SK-N-SH (cell line): ENCODE data around the gene PLS3. TPM values are rescaled to one million over a fixed set of nuclear protein-coding genes. Genes with fewer than 3 reads are reported as not detected.

Source experiments
- CTCF ChIA-PET: fragments of 300-600, 350-600 bp; formaldehyde crosslinking; extraction: SDS; loops from one replicate; lab custom pipeline; 2021; lab: Yijun Ruan, JAX
- POLR2A ChIA-PET: fragments of 350-600 bp; sonication (Branson Sonifier 250); formaldehyde crosslinking; extraction: SDS; loops from one replicate; lab custom pipeline; 2020; ENCODE audit warnings: antibody characterized with exemption, inconsistent platforms; lab: Yijun Ruan, JAX
- DNase-seq: peaks from one replicate; pipeline ENCODE4 v3.0.0; 2012
- H2AFZ ChIP-seq: fragments of 200-600 bp; sonication (generic); 2 replicates; pipeline ENCODE4 v1.8.1; 2016; ENCODE audit warnings: antibody characterized with exemption, mild to moderate bottlenecking, low read depth
- H3F3A ChIP-seq: fragments of 200-600 bp; sonication (generic); replicated peaks from 2 replicates; pipeline ENCODE3; 2016; ENCODE audit warnings: antibody characterized with exemption, mild to moderate bottlenecking; ENCODE audit not compliant: insufficient read depth
- H3K27ac ChIP-seq, 2 experiments: fragments of 200-500 bp in 1 of 2; fragments of 200-600 bp in 1 of 2; sonication (Bioruptor generic) in 1 of 2; sonication (generic), shearing (Covaris generic) in 1 of 2; 2 replicates each; pipeline versions ENCODE4 v1.5.1 to v1.6.1; 2014 to 2016; ENCODE audit warnings: low read depth in 2 of 2, inconsistent platforms in 1 of 2, low read length in 1 of 2, mild to moderate bottlenecking in 1 of 2, mixed read lengths in 1 of 2
- H3K27me3 ChIP-seq: fragments of 200-600 bp; sonication (generic), shearing (Covaris generic); 2 replicates; pipeline ENCODE4 v1.6.1; 2016; ENCODE audit warnings: mixed run types; ENCODE audit not compliant: insufficient read depth
- H3K36me3 ChIP-seq, 2 experiments: fragments of 200-500 bp in 1 of 2; fragments of 200-600 bp in 1 of 2; sonication (Bioruptor generic) in 1 of 2; sonication (generic) in 1 of 2; replicated peaks in 1 of 2; 2 replicates each; pipeline versions ENCODE3 to v1.5.1; 2014 to 2016; ENCODE audit warnings: low read length in 1 of 2, mild to moderate bottlenecking in 1 of 2; ENCODE audit not compliant: insufficient read depth in 2 of 2, control insufficient read depth in 1 of 2
- H3K4me1 ChIP-seq, 2 experiments: fragments of 200-500 bp in 1 of 2; fragments of 200-600 bp in 1 of 2; sonication (Bioruptor generic) in 1 of 2; sonication (generic), shearing (Covaris generic) in 1 of 2; 2 replicates each; pipeline versions ENCODE4 v1.5.1 to v1.6.1; 2014 to 2016; ENCODE audit warnings: low read depth in 1 of 2, low read length in 1 of 2, mixed run types in 1 of 2; ENCODE audit not compliant: insufficient read depth in 2 of 2, control insufficient read depth in 1 of 2
- H3K4me2 ChIP-seq: fragments of 200-600 bp; sonication (generic), shearing (Covaris generic); 2 replicates; pipeline ENCODE4 v1.6.1; 2017; ENCODE audit warnings: mixed run types
- H3K4me3 ChIP-seq, 2 experiments: fragments of 200-500 bp in 1 of 2; fragments of 200-600 bp in 1 of 2; sonication (Bioruptor generic) in 1 of 2; sonication (generic), shearing (Covaris generic) in 1 of 2; 2 replicates each; pipeline versions ENCODE4 v1.5.1 to v1.8.1; 2014 to 2016; ENCODE audit warnings: low read depth in 2 of 2, inconsistent platforms in 1 of 2, low read length in 1 of 2, mild to moderate bottlenecking in 1 of 2, mixed read lengths in 1 of 2, moderate library complexity in 1 of 2
- H3K79me2 ChIP-seq: fragments of 200-600 bp; sonication (generic); 2 replicates; pipeline ENCODE4 v1.8.1; 2017; ENCODE audit warnings: mild to moderate bottlenecking; ENCODE audit not compliant: insufficient read depth
- H3K9ac ChIP-seq: fragments of 200-600 bp; sonication (generic); 2 replicates; pipeline ENCODE4 v1.6.1; 2017; ENCODE audit warnings: mixed run types
- H3K9me2 ChIP-seq: fragments of 200-600 bp; sonication (generic); 2 replicates; pipeline ENCODE4 v1.6.1; 2017; ENCODE audit warnings: mixed run types
- H3K9me3 ChIP-seq: fragments of 200-600 bp; sonication (generic); 2 replicates; pipeline ENCODE4 v1.6.1; 2017; ENCODE audit warnings: mixed run types, mild to moderate bottlenecking, moderate library complexity
- H4K20me1 ChIP-seq: fragments of 200-600 bp; sonication (generic); 2 replicates; pipeline ENCODE4 v1.6.1; 2017; ENCODE audit warnings: mild to moderate bottlenecking, mixed run types; ENCODE audit not compliant: insufficient read depth
- CHD2 ChIP-seq: fragments of 150-350 bp; IDR thresholded peaks from 2 replicates; pipeline ENCODE4 v1.6.1; 2018; ENCODE audit warnings: low read length; ENCODE audit not compliant: partially characterized antibody
- FOXJ3 ChIP-seq: sonication (generic); formaldehyde crosslinking; IDR thresholded peaks from 2 replicates; pipeline ENCODE4 v1.5.1; 2020; ENCODE audit warnings: mild to moderate bottlenecking, missing genetic modification reagents
- IRF3 ChIP-seq: fragments of 150-350 bp; IDR thresholded peaks from 2 replicates; pipeline ENCODE4 v1.6.1; 2016; ENCODE audit warnings: mild to moderate bottlenecking, low read depth, low read length
- MAX ChIP-seq: IDR thresholded peaks from 2 replicates; pipeline ENCODE4 v1.4.0; 2012; ENCODE audit warnings: low read depth
- MEF2A ChIP-seq: IDR thresholded peaks from 2 replicates; pipeline ENCODE4 v1.4.0; 2012; ENCODE audit warnings: low read depth, borderline replicate concordance
- NFIC ChIP-seq: IDR thresholded peaks from 2 replicates; pipeline ENCODE4 v1.4.0; 2012; ENCODE audit warnings: borderline replicate concordance
- NRF1 ChIP-seq: IDR thresholded peaks from 2 replicates; pipeline ENCODE4 v1.6.1; 2012; ENCODE audit warnings: low read depth, mild to moderate bottlenecking, low read length
- PBX3 ChIP-seq: IDR thresholded peaks from 2 replicates; pipeline ENCODE4; 2012
- POLR2AphosphoS5 ChIP-seq: IDR thresholded peaks from 2 replicates; pipeline ENCODE4 v1.6.1; 2012; ENCODE audit warnings: low read depth, low read length
- RAD21 ChIP-seq: IDR thresholded peaks from 2 replicates; pipeline ENCODE4 v1.6.1; 2012; ENCODE audit warnings: mild to moderate bottlenecking, low read length
- RCOR1 ChIP-seq: fragments of 150-350 bp; IDR thresholded peaks from 2 replicates; pipeline ENCODE4 v1.6.1; 2017; ENCODE audit warnings: antibody characterized with exemption, low read length
- SMC3 ChIP-seq: IDR thresholded peaks from 2 replicates; pipeline ENCODE4 v1.6.1; 2012; ENCODE audit warnings: low read depth, low read length, improper control_type of control experiment
- TAF1 ChIP-seq: IDR thresholded peaks from 2 replicates; pipeline ENCODE4 v1.6.1; 2012; ENCODE audit warnings: low read depth, mild to moderate bottlenecking, low read length, moderate library complexity, borderline replicate concordance
- TCF12 ChIP-seq: IDR thresholded peaks from 2 replicates; pipeline ENCODE4 v1.4.0; 2012
- TEAD4 ChIP-seq: IDR thresholded peaks from 2 replicates; pipeline ENCODE4 v1.4.0; 2012; ENCODE audit warnings: mild to moderate bottlenecking, borderline replicate concordance; ENCODE audit not compliant: insufficient read depth
- YY1 ChIP-seq: IDR thresholded peaks from 2 replicates; pipeline ENCODE4 v1.4.0; 2012; ENCODE audit warnings: low read depth, mild to moderate bottlenecking
- WGBS: methylation state at CpG from one replicate; pipeline ENCODE4 v1.1.6; 2017; ENCODE audit warnings: low lambda C conversion rate; 5-methylcytosine and 5-hydroxymethylcytosine counted together
- polyA plus RNA-seq, 3 experiments: library from polyadenylated mRNA; depleted of rRNA; stranded (reverse); fragments of >200 nt; gene quantifications; 2 replicates each; pipeline ENCODE4 v1.2.3, GENCODE V29; 2012
- TF ChIP-seq, protein P1 (sequence below): fragments of 200-600 bp; sonication (generic); IDR thresholded peaks from 2 replicates; pipeline ENCODE4 v1.6.1; 2017; ENCODE audit warnings: antibody characterized with exemption, mild to moderate bottlenecking, moderate library complexity
- TF ChIP-seq, protein P2 (sequence below): fragments of 150-350 bp; IDR thresholded peaks from 2 replicates; pipeline ENCODE4 v1.6.1; 2017; ENCODE audit warnings: antibody characterized with exemption, low read length, low read depth, borderline replicate concordance
- TF ChIP-seq, protein P3 (sequence below): IDR thresholded peaks from 2 replicates; pipeline ENCODE4 v1.4.0; 2012; ENCODE audit warnings: low read depth, borderline replicate concordance
- TF ChIP-seq, protein P4 (sequence below): IDR thresholded peaks from 2 replicates; pipeline ENCODE4 v1.4.0; 2012; ENCODE audit warnings: low read depth, borderline replicate concordance

PLS3 gene
- polyA plus RNA-seq, 1 of the 3 experiments (the other 2 are of a cell fraction) = 35.7 TPM

GRCh38 chrX:115603534-115604074 lies 42.6 kb downstream of the PLS3 start:
- H3K27ac ChIP-seq = no peak overlapping the region
- no peak for DNase-seq
- H3K4me3 ChIP-seq = no peak overlapping the region
- H3K27me3 ChIP-seq = no peaks in the 10 kb centered on the region; the same call in 1 of the 2 replicates
- no peak overlapping the region for H3K4me2 ChIP-seq
- H2AFZ ChIP-seq = no peak overlapping the region
- TF ChIP-seq FOXJ3 (CRISPR knock-in tag) (no peak), RCOR1 (no peak), POLR2AphosphoS5 (no peak), NRF1 (no peak), TAF1 (no peak), SMC3 (no peak), TCF12 (no peak), YY1 (no peak), MAX (no peak), MEF2A (no peak), RAD21 (no peak), CHD2 (no peak), TEAD4 (no peak), PBX3 (no peak), IRF3 (no peak), NFIC (no peak)
- TF ChIP-seq, protein P1, sequence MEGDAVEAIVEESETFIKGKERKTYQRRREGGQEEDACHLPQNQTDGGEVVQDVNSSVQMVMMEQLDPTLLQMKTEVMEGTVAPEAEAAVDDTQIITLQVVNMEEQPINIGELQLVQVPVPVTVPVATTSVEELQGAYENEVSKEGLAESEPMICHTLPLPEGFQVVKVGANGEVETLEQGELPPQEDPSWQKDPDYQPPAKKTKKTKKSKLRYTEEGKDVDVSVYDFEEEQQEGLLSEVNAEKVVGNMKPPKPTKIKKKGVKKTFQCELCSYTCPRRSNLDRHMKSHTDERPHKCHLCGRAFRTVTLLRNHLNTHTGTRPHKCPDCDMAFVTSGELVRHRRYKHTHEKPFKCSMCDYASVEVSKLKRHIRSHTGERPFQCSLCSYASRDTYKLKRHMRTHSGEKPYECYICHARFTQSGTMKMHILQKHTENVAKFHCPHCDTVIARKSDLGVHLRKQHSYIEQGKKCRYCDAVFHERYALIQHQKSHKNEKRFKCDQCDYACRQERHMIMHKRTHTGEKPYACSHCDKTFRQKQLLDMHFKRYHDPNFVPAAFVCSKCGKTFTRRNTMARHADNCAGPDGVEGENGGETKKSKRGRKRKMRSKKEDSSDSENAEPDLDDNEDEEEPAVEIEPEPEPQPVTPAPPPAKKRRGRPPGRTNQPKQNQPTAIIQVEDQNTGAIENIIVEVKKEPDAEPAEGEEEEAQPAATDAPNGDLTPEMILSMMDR = no peak
- TF ChIP-seq, protein P2, sequence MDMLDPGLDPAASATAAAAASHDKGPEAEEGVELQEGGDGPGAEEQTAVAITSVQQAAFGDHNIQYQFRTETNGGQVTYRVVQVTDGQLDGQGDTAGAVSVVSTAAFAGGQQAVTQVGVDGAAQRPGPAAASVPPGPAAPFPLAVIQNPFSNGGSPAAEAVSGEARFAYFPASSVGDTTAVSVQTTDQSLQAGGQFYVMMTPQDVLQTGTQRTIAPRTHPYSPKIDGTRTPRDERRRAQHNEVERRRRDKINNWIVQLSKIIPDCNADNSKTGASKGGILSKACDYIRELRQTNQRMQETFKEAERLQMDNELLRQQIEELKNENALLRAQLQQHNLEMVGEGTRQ = no peak
- TF ChIP-seq, protein P3, sequence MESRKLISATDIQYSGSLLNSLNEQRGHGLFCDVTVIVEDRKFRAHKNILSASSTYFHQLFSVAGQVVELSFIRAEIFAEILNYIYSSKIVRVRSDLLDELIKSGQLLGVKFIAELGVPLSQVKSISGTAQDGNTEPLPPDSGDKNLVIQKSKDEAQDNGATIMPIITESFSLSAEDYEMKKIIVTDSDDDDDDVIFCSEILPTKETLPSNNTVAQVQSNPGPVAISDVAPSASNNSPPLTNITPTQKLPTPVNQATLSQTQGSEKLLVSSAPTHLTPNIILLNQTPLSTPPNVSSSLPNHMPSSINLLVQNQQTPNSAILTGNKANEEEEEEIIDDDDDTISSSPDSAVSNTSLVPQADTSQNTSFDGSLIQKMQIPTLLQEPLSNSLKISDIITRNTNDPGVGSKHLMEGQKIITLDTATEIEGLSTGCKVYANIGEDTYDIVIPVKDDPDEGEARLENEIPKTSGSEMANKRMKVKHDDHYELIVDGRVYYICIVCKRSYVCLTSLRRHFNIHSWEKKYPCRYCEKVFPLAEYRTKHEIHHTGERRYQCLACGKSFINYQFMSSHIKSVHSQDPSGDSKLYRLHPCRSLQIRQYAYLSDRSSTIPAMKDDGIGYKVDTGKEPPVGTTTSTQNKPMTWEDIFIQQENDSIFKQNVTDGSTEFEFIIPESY = no peak
- TF ChIP-seq, protein P4, sequence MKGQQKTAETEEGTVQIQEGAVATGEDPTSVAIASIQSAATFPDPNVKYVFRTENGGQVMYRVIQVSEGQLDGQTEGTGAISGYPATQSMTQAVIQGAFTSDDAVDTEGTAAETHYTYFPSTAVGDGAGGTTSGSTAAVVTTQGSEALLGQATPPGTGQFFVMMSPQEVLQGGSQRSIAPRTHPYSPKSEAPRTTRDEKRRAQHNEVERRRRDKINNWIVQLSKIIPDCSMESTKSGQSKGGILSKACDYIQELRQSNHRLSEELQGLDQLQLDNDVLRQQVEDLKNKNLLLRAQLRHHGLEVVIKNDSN = no peak
- TF ChIP-seq, all 33 proteins: peak for 0
- POLR2A ChIA-PET = no interaction called here
- Histone ChIP-seq H3K36me3 (peaks cover 0 to 4% of the 10 kb centered on the region in 2 experiments), H3K9me3 (no peaks in the 10 kb centered on the region), H4K20me1 (no peaks in the 10 kb centered on the region), H3K4me1 (no peaks in the 10 kb centered on the region), H3K9ac (no peak overlapping the region), H3F3A (peaks cover 10% of the 10 kb centered on the region), H3K79me2 (peaks cover 46% of the 10 kb centered on the region), H3K9me2 (no peaks in the 10 kb centered on the region)
- CTCF ChIA-PET = interaction anchor here (1.3 kb wide), 1 partner anchor 39 kb away, joined by 4 read pairs; no protein-coding TSS in a partner anchor
- 49% methylated on average over 2 of the region's 2 CpGs for WGBS
